NT2/D1 (cell line): ENCODE results near the gene MAN2A1.

Source experiments
- DNase-seq: peaks from one replicate; pipeline ENCODE4 v3.0.0-alpha.2; 2011; ENCODE audit warnings: low read depth, low spot score
- H3K27me3 ChIP-seq: 2 replicates; pipeline ENCODE4 v1.6.0; 2011; ENCODE audit warnings: mild to moderate bottlenecking; ENCODE audit not compliant: insufficient read length, insufficient read depth
- H3K36me3 ChIP-seq: 2 replicates; pipeline ENCODE4 v1.6.1; 2011; ENCODE audit warnings: mild to moderate bottlenecking, low read length, mixed read lengths; ENCODE audit not compliant: insufficient read depth, insufficient read length
- H3K4me1 ChIP-seq: 2 replicates; pipeline ENCODE4 v1.5.1; 2011; ENCODE audit not compliant: insufficient read depth, insufficient read length
- H3K4me3 ChIP-seq: 2 replicates; pipeline ENCODE4 v1.5.1; 2011; ENCODE audit warnings: low read depth; ENCODE audit not compliant: insufficient read length
- H3K9ac ChIP-seq: 2 replicates; pipeline ENCODE4 v1.6.0; 2011; ENCODE audit warnings: low read depth; ENCODE audit not compliant: insufficient read length
- H3K9me3 ChIP-seq: 2 replicates; pipeline ENCODE4 v1.5.1; 2011; ENCODE audit warnings: mild to moderate bottlenecking, low read length; ENCODE audit not compliant: insufficient read depth
- SUZ12 ChIP-seq: IDR thresholded peaks from 2 replicates; pipeline ENCODE4 v1.6.1; 2011; ENCODE audit not compliant: insufficient read length, insufficient read depth; ENCODE audit errors: extremely low read depth
- YY1 ChIP-seq: IDR thresholded peaks from 2 replicates; pipeline ENCODE4 v1.6.1; 2011; ENCODE audit not compliant: insufficient read length, insufficient read depth
- ZNF274 ChIP-seq: IDR thresholded peaks from 2 replicates; pipeline ENCODE4 v1.6.1; 2011; ENCODE audit warnings: mild to moderate bottlenecking, low read depth, low read length

Gene MAN2A1

DNA sequence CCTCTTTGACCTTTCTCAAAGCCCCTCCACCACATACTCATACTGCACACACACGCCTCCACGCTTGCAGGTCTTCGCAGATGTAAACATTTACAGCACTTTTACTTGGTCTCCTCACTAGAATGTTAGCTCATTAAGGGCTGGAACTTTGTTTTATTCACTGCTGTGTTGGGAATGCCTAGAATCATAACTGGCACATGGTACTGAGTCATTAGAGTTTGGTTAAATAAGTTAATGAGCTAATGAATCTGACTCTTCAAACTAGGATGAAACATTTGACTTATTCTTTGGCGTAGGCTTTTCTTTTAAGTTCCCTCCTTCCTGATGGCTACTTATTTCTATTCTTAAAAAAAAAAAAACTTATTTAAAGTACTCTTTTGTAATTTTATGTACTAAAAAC is 28.9 kb downstream of the MAN2A1 start:
- no peaks in the 10 kb centered on the region for H3K9me3 ChIP-seq
- TF ChIP-seq ZNF274 (no peak), YY1 (no peak), SUZ12 (no peak)
- H3K36me3 ChIP-seq = peaks cover 23% of the 10 kb centered on the region
- H3K4me3 ChIP-seq = no peak overlapping the region
- H3K27me3 ChIP-seq = no peaks in the 10 kb centered on the region
- H3K9ac ChIP-seq = no peak overlapping the region
- no peak for DNase-seq
- no peaks in the 10 kb centered on the region for H3K4me1 ChIP-seq

DNA sequence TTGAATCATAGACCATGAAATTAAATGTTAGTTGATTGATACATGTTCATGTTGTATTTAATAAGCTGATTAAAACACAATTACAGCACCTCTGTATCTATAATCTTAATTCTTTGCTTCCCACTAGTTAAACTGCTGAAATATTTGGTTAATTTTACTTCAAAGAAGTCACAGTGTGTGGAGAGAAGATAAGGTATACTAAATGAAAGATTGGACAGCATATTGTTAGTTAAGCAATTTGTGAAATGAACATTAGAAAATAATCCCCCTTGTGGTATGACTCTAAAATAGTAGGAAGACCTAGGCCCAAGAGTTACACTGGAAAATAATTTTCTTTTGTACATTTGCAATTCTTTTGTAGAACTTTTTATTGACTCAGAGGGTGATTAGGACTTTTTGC is 30.3 kb downstream of the MAN2A1 start:
- Histone ChIP-seq H3K4me1 (no peaks in the 10 kb centered on the region), H3K9ac (no peak overlapping the region), H3K9me3 (no peaks in the 10 kb centered on the region), H3K36me3 (peaks cover 21% of the 10 kb centered on the region), H3K27me3 (no peaks in the 10 kb centered on the region), H3K4me3 (no peak overlapping the region)
- no peak for TF ChIP-seq SUZ12
- TF ChIP-seq YY1 = no peak
- no peak for TF ChIP-seq ZNF274
- DNase-seq = no peak

DNA sequence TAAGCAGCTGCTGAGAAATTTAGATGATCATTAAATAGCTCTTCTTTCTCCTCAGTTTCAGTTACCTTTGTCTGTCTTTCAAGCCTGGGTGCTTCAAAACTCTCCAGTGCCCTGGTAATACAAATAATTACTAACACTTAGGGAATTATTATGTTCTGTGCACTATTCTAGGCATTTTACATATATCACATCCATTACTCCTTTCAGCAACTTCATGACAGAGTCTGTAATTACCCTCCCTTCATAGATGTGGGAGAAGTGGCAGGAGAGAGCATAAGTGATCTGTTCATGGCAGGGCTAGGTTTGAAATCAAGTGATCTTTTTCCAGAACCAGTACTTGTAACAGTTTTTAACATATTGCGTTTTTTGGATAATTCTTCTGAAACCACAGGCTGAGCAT is 32.0 kb downstream of the MAN2A1 start:
- no peaks in the 10 kb centered on the region for H3K9me3 ChIP-seq
- TF ChIP-seq SUZ12 = no peak
- TF ChIP-seq YY1 = no peak
- TF ChIP-seq ZNF274 = no peak
- H3K36me3 ChIP-seq = peaks cover 15% of the 10 kb centered on the region
- H3K4me3 ChIP-seq = no peak overlapping the region
- no peaks in the 10 kb centered on the region for H3K4me1 ChIP-seq
- no peak for DNase-seq
- no peak overlapping the region for H3K9ac ChIP-seq
- no peaks in the 10 kb centered on the region for H3K27me3 ChIP-seq

DNA sequence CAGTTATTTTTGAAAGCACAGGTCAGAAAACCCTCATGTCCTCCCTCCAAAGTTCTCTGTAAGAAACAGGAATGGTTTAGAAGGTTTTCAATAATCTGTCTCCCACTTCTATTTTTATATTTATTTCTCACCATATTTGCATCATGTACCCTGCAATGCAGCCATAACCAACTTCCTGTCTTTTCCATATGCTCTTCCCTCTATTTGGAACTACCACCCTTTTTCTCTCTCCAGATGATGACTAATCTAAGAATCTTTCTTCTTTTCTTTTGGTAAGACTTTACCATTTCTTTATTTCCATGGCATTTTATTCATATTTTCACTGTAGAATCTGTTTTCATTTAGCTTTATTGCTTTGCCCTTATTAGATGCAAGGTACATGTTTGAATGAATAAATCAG is 33.9 kb downstream of the MAN2A1 start:
- Histone ChIP-seq H3K4me1 (no peaks in the 10 kb centered on the region), H3K9ac (no peak overlapping the region), H3K36me3 (peaks cover 8% of the 10 kb centered on the region), H3K27me3 (no peaks in the 10 kb centered on the region), H3K9me3 (no peaks in the 10 kb centered on the region), H3K4me3 (no peak overlapping the region)
- no peak for TF ChIP-seq ZNF274
- TF ChIP-seq SUZ12 = no peak
- TF ChIP-seq YY1 = no peak
- no peak for DNase-seq

DNA sequence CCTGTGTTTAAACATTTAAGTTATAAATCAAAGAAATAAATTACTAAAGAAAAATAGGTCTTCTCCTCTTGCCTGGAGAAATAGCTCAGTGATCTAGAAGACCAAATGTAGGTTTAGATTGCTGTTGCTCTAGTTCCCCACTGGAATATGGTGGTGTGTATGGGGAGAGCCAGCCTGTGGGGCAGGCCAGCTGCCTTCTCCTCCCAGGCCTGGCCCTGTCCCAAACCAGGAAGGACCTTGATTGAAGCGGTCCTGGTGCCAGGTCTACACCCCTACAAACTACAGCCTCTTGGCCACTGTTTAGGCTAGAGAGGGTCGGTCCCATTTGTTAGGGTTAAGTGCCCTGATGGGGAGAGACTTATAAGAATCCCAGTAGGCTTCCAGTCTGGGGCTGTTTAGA is 35.4 kb downstream of the MAN2A1 start:
- no peak for DNase-seq
- Histone ChIP-seq H3K27me3 (no peaks in the 10 kb centered on the region), H3K4me1 (no peaks in the 10 kb centered on the region), H3K9ac (no peak overlapping the region), H3K36me3 (peaks cover 7% of the 10 kb centered on the region), H3K4me3 (no peak overlapping the region), H3K9me3 (no peaks in the 10 kb centered on the region)
- TF ChIP-seq SUZ12 = no peak
- TF ChIP-seq YY1 = no peak
- no peak for TF ChIP-seq ZNF274

DNA sequence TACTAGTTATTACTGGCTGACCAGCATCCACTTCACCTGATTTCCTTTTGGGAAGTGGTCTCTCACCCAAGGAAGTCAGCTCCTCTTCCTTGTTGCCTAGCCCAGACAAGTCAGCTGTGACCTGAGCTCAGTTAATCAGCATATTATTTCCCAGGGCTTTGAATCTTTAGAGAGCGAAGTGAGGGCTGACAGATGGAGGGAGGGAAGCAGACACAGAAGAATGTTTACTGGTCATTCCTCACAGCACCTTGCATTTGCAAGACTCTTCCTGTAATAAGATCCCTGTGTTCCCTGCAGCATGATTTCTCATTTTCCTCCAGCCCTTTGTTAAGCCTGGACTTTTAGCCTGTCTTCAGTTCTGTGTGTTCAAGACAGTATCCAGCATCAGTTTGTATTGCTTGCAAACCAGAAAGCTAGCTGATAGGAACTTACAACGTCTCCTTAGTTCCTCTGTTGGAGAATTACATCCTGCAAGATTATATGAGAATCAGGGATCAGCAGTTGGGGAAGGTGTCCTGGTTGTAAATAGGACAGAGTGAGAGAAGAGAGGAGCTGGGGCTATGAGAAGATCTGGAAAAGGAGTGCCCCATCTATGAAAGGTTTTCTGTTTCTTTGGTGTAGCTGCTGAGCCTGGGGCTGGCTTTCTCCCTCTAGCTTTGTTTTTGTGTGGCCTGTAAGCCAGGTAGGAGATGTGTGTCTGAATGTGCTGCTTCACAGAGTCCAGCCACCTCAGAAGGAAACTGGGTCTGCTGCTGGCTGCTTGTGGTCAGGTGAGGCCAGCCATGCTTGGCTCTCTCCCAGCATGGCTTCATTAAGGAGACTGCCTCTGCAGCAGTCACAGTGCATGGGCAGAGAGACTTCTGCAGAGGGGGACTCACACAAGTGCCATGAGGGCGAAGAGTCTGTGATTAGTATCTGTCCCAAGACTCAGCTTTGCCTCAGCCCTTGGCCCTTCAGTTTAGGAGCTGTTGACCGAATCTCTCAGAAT is 50.3 kb downstream of the MAN2A1 start:
- Histone ChIP-seq H3K27me3 (no peaks in the 10 kb centered on the region), H3K4me3 (no peak overlapping the region), H3K36me3 (no peaks in the 10 kb centered on the region), H3K9ac (no peak overlapping the region), H3K4me1 (peaks cover 3% of the 10 kb centered on the region), H3K9me3 (no peaks in the 10 kb centered on the region)
- no peak for TF ChIP-seq ZNF274
- no peak for TF ChIP-seq YY1
- TF ChIP-seq SUZ12 = no peak
- DNase-seq = peak; percentile 35

DNA sequence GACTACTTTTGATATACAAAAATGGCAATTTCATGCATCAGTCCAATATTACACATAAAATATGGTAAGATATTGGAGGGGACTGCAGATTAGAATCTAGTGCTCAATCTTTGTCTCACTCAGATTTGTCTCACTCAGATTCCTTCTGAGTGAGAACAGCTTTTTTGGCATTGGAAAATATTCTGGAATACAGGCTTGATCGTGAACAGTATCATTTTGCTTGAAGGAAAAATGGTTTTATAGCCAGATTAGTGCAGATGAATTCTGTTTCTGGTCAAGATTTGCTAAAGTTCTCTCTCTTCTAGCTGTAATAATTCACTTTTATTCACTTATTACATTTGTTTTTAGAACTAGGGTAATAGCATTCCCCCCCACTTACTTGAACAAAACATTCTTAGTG is 51.2 kb downstream of the MAN2A1 start:
- Histone ChIP-seq H3K4me3 (no peak overlapping the region), H3K9ac (no peak overlapping the region), H3K36me3 (no peaks in the 10 kb centered on the region), H3K4me1 (peaks cover 3% of the 10 kb centered on the region), H3K27me3 (no peaks in the 10 kb centered on the region), H3K9me3 (no peaks in the 10 kb centered on the region)
- no peak for DNase-seq
- no peak for TF ChIP-seq YY1
- no peak for TF ChIP-seq ZNF274
- no peak for TF ChIP-seq SUZ12
